Raji (cell line): ENCODE measurements around the gene STARD6.

Experiments used
- POLR2A ChIP-seq: IDR thresholded peaks from 2 replicates; pipeline ENCODE4 v1.6.1; 2011; ENCODE audit warnings: low read depth, low read length, control low read depth; ENCODE audit not compliant: insufficient read depth

The STARD6 gene

GRCh38 chr18:54357660-54358494, at the start of gene STARD6, which contains the start of gene C18orf54:
TSS of gene STARD6 (minus strand) at chr18:54357858. CDS start at chr18:54354573, 3,285 bp downstream.
TSS of gene C18orf54 (plus strand) at chr18:54357906. CDS start at chr18:54360573, 2,667 bp downstream.
- TF ChIP-seq POLR2A = peak; percentile 86

GRCh38 chr18:54405290-54405689, 47.6 kb upstream of the STARD6 start:
- TF ChIP-seq POLR2A = no peak

GRCh38 chr18:54396760-54397159, 39.1 kb upstream of the STARD6 start:
- TF ChIP-seq POLR2A = no peak

DNA sequence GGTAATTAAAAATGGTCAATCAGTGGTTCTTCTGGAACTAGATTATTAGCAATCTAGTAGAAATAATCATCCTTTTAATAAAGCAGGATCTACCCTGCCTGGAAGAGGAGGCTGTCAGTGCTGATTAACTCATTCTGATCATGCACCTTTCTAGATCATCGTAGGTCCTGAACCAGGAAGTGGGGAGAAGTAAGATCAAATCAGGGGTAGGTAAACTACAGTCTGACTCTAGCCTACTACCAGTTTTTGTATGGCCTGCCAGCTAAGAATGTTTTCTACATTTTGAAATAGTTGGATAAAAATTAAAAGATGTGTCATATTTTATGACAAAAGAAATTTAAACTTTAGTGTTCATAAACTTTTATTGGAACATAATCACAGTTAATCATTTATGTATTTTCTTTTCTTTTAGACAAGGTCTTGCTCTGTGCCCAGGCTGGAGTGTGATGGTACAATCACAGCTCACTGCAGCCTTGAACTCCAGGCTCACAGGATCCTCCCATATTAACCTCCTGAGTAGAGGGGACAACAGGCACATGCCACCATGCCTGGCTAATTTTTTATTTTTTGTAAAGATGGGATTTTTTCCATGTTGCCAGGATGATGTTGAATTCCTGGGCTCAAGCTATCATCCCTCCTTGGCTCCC, 36.1 kb upstream of the STARD6 start:
- TF ChIP-seq POLR2A = no peak

DNA sequence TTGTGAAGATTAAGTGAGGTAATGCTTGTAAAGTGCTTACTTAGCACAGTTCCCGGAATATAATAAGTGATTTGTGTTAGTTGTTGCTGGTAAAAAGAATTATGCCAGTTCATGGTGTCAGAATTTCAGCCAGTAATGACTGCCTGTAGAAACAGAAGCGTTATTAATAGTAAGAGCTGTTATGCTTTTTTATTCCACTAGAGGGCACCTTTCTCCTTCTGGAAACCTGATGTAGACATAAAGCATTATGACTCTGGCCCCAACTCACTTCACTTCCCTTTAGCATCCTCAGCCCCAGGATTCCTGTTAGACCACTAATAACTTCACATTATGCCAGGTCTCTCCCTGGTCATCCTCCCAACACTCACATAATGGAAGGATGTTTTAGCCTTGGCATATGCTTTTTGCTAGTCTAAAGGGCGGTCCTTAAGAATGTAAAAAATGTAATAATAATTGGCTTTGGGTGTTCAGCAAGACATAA, 34.9 kb upstream of the STARD6 start:
- TF ChIP-seq POLR2A = no peak

GRCh38 chr18:54390838-54391237, 33.2 kb upstream of the STARD6 start:
- TF ChIP-seq POLR2A = no peak

DNA sequence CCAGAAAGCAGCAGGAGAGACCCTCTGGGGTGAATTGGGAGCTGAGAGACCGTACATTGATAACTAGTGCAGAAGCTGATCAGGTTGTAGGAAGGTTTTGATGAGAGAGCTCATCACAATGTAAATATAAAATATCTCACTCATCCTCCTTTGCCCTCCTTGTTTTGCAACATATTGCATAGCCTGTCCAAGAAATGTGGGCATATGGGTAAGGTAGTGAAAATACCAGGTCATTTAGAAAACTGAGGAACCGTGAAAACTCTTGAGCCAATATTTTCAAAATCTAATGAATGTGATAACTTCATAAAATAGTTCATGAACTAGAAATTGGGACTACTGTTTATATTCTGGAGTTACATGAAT, 31.5 kb upstream of the STARD6 start:
- no peak for TF ChIP-seq POLR2A

DNA sequence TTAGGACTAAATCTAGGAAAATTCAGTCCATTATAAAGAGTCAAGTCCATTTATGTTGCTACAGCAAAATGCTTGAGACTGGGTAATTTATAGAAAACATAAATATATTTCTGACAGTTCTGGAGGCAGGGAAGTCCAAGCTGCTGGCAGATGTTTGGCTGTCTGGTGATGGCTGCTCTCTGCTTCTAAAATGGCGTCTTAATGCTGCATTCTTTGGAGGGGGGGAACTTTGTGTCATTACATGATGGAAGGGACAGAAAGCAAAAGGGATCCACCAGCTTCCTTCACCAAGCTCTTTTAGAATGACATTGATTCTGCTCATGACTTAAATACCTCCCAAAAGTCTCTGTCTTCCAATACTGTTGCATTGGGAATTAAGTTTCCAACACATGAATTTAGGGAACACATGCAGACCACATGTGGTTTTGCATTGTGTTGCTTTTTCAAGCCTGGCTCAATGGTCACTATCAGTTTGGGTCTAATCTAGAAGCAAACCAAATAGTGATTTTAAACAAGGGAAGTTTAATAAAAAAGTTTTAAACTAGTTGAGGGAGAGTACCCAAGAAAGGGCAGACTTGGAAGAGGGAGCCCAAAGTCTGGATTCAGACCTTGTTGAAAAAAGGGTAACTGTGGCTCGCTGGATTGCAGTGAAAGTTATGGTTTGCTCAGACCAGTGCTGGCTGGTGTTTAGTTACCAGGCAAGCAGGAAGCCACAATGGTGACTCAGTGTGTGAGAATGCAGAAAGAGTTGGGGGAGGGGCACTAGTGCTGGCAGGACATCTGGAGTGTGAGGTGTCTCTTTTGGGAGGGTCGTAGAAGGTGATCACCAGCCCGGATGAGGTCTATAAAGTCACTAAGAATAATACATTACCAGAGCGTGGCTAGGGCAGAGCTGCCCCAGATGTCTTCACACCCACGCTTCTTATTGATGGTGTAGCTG, 30.8 kb upstream of the STARD6 start:
- no peak for TF ChIP-seq POLR2A

GRCh38 chr18:54387631-54388030, 30.0 kb upstream of the STARD6 start:
- no peak for TF ChIP-seq POLR2A

DNA sequence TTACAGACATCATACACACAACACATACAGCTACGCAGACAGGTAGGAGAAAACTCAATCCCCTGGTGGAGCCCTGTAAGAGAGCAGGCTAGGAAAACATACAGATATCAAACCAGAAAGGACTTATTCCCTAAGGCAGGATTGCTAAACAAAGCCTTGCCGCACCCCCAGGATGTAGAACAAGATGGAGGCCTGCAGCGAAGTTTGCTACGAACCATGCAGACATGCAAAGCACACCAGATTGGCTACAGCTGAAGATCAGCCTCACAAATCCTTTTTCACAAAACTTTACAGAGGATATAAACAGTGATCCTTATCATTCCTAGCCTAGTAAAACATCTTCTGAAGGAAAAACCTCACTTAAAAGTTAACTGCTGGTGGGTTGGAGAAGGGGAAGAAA, 28.4 kb upstream of the STARD6 start:
- TF ChIP-seq POLR2A = no peak

DNA sequence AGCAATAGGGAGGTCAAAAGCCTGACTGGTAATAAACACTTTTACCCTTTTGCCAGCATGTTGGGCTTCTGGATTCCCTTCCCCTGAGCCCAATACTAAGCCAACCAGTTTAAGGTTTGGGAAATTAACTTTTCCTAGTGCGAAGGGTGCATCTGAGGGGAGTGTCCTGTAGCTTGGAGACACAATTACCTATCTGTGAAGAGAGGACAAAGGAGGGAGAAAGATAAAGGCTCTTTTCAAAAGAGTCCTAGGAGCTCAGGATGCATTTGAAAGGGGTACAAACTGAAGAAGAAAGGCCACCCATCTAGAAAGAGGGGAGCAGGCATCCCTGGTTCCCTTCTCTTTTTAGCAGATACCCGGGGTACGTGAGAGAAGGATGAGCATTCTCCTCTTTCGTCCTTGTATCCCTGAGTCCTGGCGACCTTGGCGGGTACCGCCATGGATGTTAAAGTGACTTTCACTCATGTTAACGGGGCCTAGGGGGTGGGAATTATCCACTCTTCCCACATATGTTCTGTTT, 25.1 kb upstream of the STARD6 start:
- TF ChIP-seq POLR2A = no peak

- TF ChIP-seq POLR2A = no peak
Observed at GRCh38 chr18:54382076-54382475, 24.4 kb upstream of the STARD6 start.

DNA sequence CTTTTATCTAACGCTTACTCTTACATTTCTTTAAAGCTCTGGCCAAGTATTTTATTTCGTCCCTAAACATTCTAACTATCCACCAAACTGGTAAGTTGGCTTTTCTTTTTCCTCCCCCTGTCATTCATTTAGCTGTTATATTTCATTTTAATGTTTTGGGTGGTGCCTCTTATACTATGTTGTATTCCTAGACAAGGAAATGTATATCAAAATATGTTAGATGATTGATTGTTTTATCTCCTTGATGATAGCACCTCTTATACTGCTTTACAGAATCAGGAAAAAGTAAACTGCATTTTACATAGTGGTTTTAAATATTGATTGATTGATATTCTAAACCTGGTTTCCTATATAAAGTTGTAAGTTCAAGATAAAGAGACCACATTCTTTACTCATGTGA, 24.0 kb upstream of the STARD6 start:
- no peak for TF ChIP-seq POLR2A

DNA sequence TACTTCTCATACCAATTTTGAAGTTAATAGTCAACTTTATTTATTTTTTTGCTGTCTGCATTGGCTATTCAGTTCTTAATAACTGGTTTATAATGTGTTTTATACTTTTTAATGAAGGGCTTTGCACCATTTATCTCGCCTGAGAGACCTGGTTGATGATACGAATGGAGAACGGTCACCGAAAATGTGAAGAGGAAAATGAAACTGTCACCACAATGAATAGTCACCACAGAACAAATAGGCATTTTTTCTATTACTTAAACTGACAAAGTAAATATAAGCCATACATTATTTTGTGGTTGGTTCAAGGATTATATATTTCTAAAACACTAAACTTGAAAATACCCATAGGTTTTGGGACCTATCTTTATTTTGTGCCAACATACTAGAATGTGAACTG, 20.4 kb upstream of the STARD6 start:
- TF ChIP-seq POLR2A = no peak

GRCh38 chr18:54360406-54360805, 2.7 kb upstream of the STARD6 start:
- no peak for TF ChIP-seq POLR2A
